ENCODE results near the gene TNS3.

- TF ChIP-seq REST (IDR thresholded peaks at IDR 0.05; ENCODE audit: low read depth, low read length) (no peak), CTCF (IDR thresholded peaks at IDR 0.05) (no peak), CHD2 (IDR thresholded peaks at IDR 0.05; ENCODE audit: low read length, partially characterized antibody) (no peak), EZH2phosphoT487 (IDR thresholded peaks at IDR 0.05; ENCODE audit: borderline replicate concordance, low read depth) (no peak), NFIC (IDR thresholded peaks at IDR 0.05; ENCODE audit: borderline replicate concordance) (no peak), RAD21 (IDR thresholded peaks at IDR 0.05; ENCODE audit: low read length) (no peak), POLR2AphosphoS5 (IDR thresholded peaks at IDR 0.05; ENCODE audit: low read depth, low read length) (no peak), MAX (IDR thresholded peaks at IDR 0.05; ENCODE audit: low read depth) (no peak), EP300 (IDR thresholded peaks at IDR 0.05; ENCODE audit: borderline replicate concordance in 1 of 2, low read depth in 1 of 2, low read length in 1 of 2) (no peak), ELF1 (IDR thresholded peaks at IDR 0.05) (no peak), USF2 (IDR thresholded peaks at IDR 0.05; ENCODE audit: borderline replicate concordance, low read depth, low read length) (no peak), RFX5 (IDR thresholded peaks at IDR 0.05; ENCODE audit: low read length) (no peak), TCF12 (IDR thresholded peaks at IDR 0.05) (no peak), NRF1 (IDR thresholded peaks at IDR 0.05; ENCODE audit: low read depth, low read length) (no peak)
Measured at GRCh38 chr7:47489624-47490023, 92.3 kb downstream of the TNS3 start.

Data from SK-N-SH (cell line).